SK-N-MC (cell line): Measurements from ENCODE around the gene TNFAIP8.
A peak's percentile ranks its signal among the peaks of the same experiment; 100 is the strongest.

ENCODE experiments used
- DNase-seq: peaks from one replicate; pipeline ENCODE4 v3.0.0-alpha.2; 2011; ENCODE audit warnings: low read depth, low spot score
- H3K27ac ChIP-seq: fragments of 200-600 bp; sonication (generic); 2 replicates; pipeline ENCODE4 v1.5.1; 2016; ENCODE audit warnings: mixed run types
- H3K36me3 ChIP-seq: fragments of 200-600 bp; sonication (generic); 2 replicates; pipeline ENCODE4 v1.6.1; 2017; ENCODE audit warnings: antibody characterized with exemption, low read length, mixed read lengths; ENCODE audit not compliant: insufficient read depth
- H3K4me3 ChIP-seq: fragments of 200-600 bp; sonication (generic); 2 replicates; pipeline ENCODE4 v1.5.1; 2016
- H3K9ac ChIP-seq: fragments of 200-600 bp; sonication (generic); 2 replicates; pipeline ENCODE4 v1.8.0; 2017; ENCODE audit warnings: mixed run types, mixed read lengths; ENCODE audit not compliant: insufficient read length
- H3K9me3 ChIP-seq: fragments of 200-600 bp; sonication (generic); 2 replicates; pipeline ENCODE4 v1.6.1; 2017; ENCODE audit warnings: low read depth, mild to moderate bottlenecking, antibody characterized with exemption, low read length, moderate library complexity, mixed read lengths
- EZH2 ChIP-seq: fragments of 200-600 bp; sonication (generic); IDR thresholded peaks from one replicate; pipeline ENCODE4 v1.6.1; 2017; ENCODE audit warnings: antibody characterized with exemption
- FOXP2 ChIP-seq: optimal IDR thresholded peaks from 2 replicates; pipeline ENCODE3; 2011; ENCODE audit warnings: mild to moderate bottlenecking, moderate library complexity; ENCODE audit not compliant: insufficient read depth; ENCODE audit errors: extremely low read length, control extremely low read depth
- POLR2AphosphoS5 ChIP-seq: IDR thresholded peaks from 2 replicates; pipeline ENCODE4 v1.6.1; 2012; ENCODE audit warnings: mild to moderate bottlenecking, low read depth, low read length, borderline replicate concordance

TNFAIP8 gene

DNA sequence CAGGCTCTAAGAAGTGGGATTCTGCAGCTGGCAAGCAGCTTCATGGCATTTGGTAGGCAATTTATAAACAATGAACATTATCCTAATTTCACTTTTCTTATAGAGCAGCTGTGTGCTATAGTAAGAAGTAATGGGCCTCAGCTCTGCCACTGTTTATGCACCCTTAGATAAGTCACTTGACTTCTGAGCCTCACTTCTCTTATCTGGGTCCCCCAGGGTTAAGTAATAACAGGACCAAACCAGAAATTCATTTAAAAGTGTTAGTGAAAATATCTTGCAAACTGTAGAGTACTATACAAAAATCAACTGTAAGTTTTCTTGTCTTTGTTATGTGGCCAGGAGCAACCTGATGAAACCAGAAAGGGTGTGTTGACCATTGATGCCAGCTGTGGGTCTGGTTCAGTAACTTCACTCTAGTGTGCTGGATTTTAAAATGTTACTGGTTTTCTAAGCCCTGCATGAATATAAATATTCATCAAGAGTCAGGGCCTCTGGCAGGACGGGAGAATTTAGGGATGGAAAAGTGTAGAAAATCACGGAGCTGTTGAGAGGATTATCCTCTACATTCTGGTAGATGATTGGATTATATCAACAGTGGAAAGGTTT is 24.2 kb downstream of the TNFAIP8 start:
- Histone ChIP-seq H3K36me3 (no peaks in the 10 kb centered on the region), H3K9ac (no peak overlapping the region), H3K9me3 (no peaks in the 10 kb centered on the region), H3K27ac (no peak overlapping the region), H3K4me3 (no peak overlapping the region)
- no peak for DNase-seq
- TF ChIP-seq POLR2AphosphoS5 = no peak
- no peak for TF ChIP-seq FOXP2
- no peak for TF ChIP-seq EZH2

- H3K4me3 ChIP-seq = no peak overlapping the region
- no peak overlapping the region for H3K9ac ChIP-seq
- H3K36me3 ChIP-seq = no peaks in the 10 kb centered on the region
- TF ChIP-seq EZH2 (no peak), POLR2AphosphoS5 (no peak), FOXP2 (no peak)
- no peaks in the 10 kb centered on the region for H3K9me3 ChIP-seq
- DNase-seq = no peak
- no peak overlapping the region for H3K27ac ChIP-seq
These were observed 26.4 kb downstream of the TNFAIP8 start for GRCh38 chr5:119382169-119382568.

GRCh38 chr5:119383008-119383407 is 27.2 kb downstream of the TNFAIP8 start:
- no peaks in the 10 kb centered on the region for H3K36me3 ChIP-seq
- TF ChIP-seq EZH2 (no peak), POLR2AphosphoS5 (no peak), FOXP2 (no peak)
- DNase-seq = no peak
- H3K4me3 ChIP-seq = no peak overlapping the region
- H3K9me3 ChIP-seq = no peaks in the 10 kb centered on the region
- no peak overlapping the region for H3K9ac ChIP-seq
- H3K27ac ChIP-seq = no peak overlapping the region

GRCh38 chr5:119385136-119385535 is 29.3 kb downstream of the TNFAIP8 start:
- no peak overlapping the region for H3K9ac ChIP-seq
- no peaks in the 10 kb centered on the region for H3K9me3 ChIP-seq
- no peak for TF ChIP-seq EZH2
- no peak for TF ChIP-seq FOXP2
- no peaks in the 10 kb centered on the region for H3K36me3 ChIP-seq
- no peak overlapping the region for H3K4me3 ChIP-seq
- DNase-seq = no peak
- peak overlapping the region; percentile 39; the same call in 1 of the 2 replicates for H3K27ac ChIP-seq

DNA sequence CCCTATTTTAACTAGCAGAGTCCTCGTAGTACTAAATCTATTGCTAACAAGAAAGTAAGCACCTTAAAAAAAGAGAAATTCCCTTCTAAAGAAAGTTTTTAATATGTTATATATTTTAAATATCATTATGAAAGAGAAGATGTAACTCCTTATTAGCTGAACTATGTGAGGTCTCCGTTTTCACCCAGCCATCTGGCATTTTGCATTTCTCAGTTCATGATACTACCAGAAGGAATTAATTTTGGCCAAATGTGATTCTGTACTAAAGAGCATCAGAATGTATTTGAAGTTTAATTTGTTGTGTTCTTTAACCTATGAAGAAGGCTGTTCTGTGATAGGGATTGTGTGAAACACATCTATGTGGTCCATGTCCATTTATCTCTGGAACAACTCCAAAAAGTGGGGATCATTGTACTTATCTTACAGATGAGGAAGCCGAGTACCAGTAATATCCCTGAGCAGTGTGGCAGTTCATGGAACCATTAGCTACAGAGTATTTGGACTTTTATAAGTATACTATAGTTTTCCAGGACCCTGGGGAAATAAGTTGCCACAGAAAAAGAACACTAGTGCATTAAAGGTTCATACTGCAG is 29.8 kb downstream of the TNFAIP8 start:
- Histone ChIP-seq H3K9me3 (no peaks in the 10 kb centered on the region), H3K27ac (no peak overlapping the region), H3K36me3 (no peaks in the 10 kb centered on the region), H3K9ac (no peak overlapping the region), H3K4me3 (no peak overlapping the region)
- no peak for DNase-seq
- TF ChIP-seq EZH2 = no peak
- TF ChIP-seq POLR2AphosphoS5 = no peak
- TF ChIP-seq FOXP2 = no peak

DNA sequence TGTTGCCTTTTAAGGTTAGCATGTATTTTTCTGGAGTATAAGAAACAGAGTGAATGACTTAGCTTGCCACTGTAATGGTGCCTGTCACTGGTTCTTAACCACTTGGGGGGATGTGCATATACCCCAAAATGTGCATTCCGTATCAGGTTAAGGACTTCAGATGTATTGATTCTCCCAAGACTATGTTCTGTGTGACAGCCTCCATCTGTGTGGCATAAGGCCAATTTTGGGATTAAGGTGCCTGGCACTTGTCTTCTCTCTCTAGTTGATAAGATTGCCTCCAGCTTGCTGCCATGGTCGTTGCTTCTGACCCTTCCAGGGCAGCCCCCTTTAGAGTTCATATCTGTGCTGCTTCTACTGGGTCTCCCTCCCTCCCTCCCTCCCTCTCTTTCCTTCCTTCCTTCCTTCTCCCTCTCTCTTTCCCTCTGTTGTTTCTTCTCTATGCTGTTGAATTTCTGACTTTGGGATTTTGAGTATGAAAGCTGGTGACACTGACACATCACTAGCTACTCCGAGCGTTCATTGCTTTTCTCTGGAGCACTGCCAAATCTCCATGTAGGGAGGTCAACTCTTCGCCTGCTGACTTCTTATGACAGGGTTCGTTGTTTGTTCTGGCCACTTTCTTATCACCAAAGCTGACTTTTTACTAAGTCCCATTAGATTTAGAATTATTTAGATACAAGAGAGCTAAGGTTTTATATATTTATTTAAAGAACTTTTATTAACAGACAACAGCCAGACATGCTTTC is 31.0 kb downstream of the TNFAIP8 start:
- no peak overlapping the region for H3K27ac ChIP-seq
- no peak overlapping the region for H3K9ac ChIP-seq
- TF ChIP-seq POLR2AphosphoS5 (no peak), FOXP2 (no peak), EZH2 (no peak)
- H3K4me3 ChIP-seq = no peak overlapping the region
- no peaks in the 10 kb centered on the region for H3K36me3 ChIP-seq
- DNase-seq = no peak
- no peaks in the 10 kb centered on the region for H3K9me3 ChIP-seq

DNA sequence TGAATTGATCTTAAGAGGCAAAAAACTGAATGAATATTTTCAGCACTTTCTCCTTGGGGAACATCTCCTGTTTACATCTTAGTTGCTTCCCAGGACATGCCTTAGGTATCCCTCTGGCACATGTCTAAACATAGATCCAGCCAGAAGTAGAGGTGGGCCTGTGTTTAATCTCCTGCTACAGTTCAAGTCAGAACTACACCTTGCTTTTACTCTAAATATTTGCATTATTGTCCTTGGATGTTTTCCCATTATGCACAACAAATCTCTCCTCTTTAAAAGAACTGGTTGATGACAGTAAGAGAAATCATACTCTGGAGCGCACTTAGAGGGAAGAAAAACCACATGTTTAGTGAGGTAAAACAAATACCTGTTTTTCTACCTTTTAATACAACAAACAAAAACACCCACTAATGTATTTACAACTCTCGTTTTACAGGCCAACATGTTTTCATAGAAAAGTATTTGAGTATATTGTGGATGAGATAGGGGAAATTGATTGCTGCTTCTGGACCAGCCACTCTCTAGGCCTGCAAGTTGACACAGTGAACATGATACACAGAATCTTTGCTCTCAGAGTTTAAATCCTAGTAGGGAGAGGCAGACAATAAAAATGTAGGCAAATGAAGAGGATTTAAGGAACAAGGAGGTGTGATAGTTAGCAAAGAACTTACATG is 32.3 kb downstream of the TNFAIP8 start:
- TF ChIP-seq POLR2AphosphoS5 (no peak), EZH2 (no peak), FOXP2 (no peak)
- no peak overlapping the region for H3K4me3 ChIP-seq
- H3K9me3 ChIP-seq = no peaks in the 10 kb centered on the region
- H3K9ac ChIP-seq = no peak overlapping the region
- H3K27ac ChIP-seq = no peak overlapping the region
- no peak for DNase-seq
- no peaks in the 10 kb centered on the region for H3K36me3 ChIP-seq

GRCh38 chr5:119388619-119389190 is 32.9 kb downstream of the TNFAIP8 start:
- no peak overlapping the region for H3K4me3 ChIP-seq
- TF ChIP-seq EZH2 = no peak
- no peak for TF ChIP-seq FOXP2
- no peak for TF ChIP-seq POLR2AphosphoS5
- no peak overlapping the region for H3K27ac ChIP-seq

More at GRCh38 chr5:119388619-119389190, 32.9 kb downstream of the TNFAIP8 start:
- H3K36me3 ChIP-seq = no peaks in the 10 kb centered on the region
- no peak for DNase-seq
- H3K9ac ChIP-seq = no peak overlapping the region
- no peaks in the 10 kb centered on the region for H3K9me3 ChIP-seq
